Measurements from ENCODE around the gene SPA17.

GRCh38 chr11:124673333-124674167 lies at the start of gene SPA17, which contains the start of gene SIAE:
- TF ChIP-seq EZH2 (IDR thresholded peaks at IDR 0.05; ENCODE audit: insufficient read depth, low read length) (no peak), CTCF (IDR thresholded peaks at IDR 0.05; ENCODE audit: insufficient read depth, low read depth, low read length) (no peak)

All from astrocyte (in vitro differentiated cells and primary cell).